HG03135 (cell line): ENCODE measurements around the gene ZNF280C.
"Not testable (repeated sequence)": the region's sequence is repeated elsewhere in the genome, so short reads cannot be mapped to it uniquely, and the experiment has no call there.

ENCODE experiments used
- ATAC-seq: cut with Tn5 transposase; IDR thresholded peaks from one replicate; pipeline ENCODE4 v1.9.1; 2021; ENCODE audit warnings: mild to moderate bottlenecking, moderate library complexity; ENCODE audit not compliant: unreplicated experiment

Gene ZNF280C

GRCh38 chrX:130261296-130261893 lies 7.3 kb downstream of the ZNF280C start:
- ATAC-seq, result no peak

DNA sequence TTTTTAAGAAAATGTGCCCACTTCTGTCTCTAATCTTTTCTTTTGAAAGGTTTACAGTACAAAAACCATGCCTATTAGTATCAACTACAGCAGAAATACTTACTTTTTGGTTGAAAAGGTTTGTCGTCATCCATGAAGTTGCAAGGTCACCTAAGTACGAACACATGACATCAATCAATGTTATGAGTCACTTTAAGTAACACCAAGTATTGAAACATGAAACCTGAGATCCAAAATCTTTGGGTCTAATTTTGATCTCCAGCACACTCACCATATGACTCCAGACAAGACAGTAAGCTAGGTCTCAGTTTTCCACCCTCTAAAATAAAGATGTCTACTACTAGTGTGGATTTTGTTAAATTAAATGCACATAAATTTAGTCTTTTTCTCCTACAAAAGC lies 8.4 kb downstream of the ZNF280C start:
- no peak for ATAC-seq

- ATAC-seq, result no peak
These were observed 14.8 kb downstream of the ZNF280C start for GRCh38 chrX:130253916-130254315.

GRCh38 chrX:130251671-130252070 lies 17.0 kb downstream of the ZNF280C start:
- no peak for ATAC-seq

GRCh38 chrX:130247996-130248395 lies 20.7 kb downstream of the ZNF280C start:
- ATAC-seq, result no peak

- no peak for ATAC-seq
These were observed 22.6 kb downstream of the ZNF280C start for GRCh38 chrX:130246084-130246483.

- ATAC-seq, result no peak
These were observed 23.3 kb downstream of the ZNF280C start for GRCh38 chrX:130245441-130245840.

DNA sequence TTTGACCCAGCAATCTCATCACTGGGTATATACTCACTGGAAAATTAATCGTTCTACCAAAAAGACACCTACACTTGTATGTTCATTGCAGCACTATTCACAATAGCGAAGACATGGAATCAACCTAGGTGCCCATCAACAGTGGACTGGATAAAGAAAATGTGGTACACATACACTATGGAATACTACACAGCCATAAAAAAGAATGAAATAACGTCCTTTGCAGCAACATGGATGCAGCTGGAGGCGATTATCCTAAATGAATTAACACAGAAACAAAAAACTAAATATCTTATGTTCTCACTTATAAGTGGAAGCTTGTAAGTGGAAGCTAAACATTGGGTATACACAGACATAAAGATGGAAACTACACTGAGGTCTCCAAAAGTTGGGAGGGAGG lies 37.5 kb downstream of the ZNF280C start:
- ATAC-seq, result not testable (repeated sequence)

DNA sequence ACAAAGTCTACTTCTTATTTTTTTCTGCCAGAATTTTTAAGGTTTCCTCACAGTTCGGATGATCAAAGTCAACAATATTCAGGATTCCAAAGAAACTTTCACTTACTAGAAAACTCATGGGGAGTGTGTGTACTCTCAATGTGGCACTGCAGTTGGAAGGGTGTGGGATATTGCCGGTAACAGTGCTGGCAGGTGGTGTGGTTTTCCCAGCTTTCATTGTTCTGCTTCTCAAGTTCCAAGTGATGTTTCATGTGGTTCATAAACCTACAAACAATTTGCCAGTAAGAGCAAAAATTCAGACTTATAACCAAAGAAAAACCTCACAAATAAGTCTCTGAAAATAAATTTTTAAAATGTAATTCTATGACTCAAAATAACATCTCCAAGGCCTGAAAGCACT lies 39.8 kb downstream of the ZNF280C start:
- no peak for ATAC-seq

DNA sequence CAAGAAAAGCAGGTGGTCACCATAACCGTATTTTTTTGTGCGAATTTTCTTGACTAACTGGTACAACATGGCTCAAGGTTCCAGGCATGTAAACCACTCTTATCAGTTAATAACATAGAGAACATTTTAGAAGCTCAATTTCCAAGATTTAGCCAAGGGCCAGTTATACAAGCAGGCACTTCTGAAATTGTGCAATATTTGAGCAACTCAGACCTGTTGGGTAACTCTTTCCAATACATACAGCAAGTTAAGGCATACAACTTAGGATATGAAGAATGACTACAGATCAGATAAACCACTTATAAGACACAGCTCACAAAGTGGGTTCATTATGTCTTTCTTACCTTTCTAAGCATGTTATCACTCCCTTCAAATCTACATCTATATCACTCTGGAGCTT lies 43.9 kb downstream of the ZNF280C start:
- no peak for ATAC-seq

- no peak for ATAC-seq
These were observed 52.4 kb downstream of the ZNF280C start for GRCh38 chrX:130216320-130216719.

DNA sequence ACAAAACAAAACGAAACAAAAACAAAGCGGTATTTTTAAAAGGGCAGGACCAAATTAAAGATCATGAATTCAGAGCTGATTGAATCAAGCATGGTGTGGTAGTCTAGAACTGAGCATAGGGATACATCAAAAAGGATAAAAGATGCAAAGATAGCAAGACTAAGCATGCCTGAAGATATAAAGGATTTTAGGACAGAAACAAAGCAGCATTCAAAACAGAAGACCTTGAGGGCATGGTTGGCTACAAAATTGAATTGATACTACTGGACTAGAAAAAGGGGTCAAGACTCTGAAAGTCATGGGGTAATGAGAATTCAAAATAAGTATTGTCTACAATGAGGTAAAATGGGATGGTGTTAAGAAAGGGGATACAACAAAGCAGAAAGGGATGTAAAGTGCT lies 55.3 kb downstream of the ZNF280C start:
- no peak for ATAC-seq

DNA sequence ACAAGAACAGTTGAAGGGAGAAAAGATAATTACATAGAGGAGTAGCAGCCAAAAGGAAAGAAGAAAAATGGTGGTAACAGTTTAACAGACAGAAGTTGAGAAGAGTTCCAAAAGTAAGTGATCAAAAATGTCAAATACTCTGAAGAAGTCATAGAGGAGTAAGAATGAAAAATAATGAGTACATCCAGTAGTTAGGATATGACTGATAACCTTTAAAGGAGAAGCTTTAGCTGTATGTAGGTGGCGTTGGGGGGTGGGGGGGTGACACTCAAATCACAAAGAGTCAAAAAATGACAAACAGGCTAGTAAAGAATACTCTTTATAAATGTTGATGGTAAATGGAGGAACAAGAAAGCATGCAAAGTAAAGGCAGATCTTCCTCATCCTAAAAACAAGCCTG lies 56.3 kb downstream of the ZNF280C start:
- ATAC-seq, result no peak

GRCh38 chrX:130211415-130212186 lies 57.1 kb downstream of the ZNF280C start:
- ATAC-seq, result no peak

- no peak for ATAC-seq
These were observed 64.1 kb downstream of the ZNF280C start for GRCh38 chrX:130204647-130205046.

DNA sequence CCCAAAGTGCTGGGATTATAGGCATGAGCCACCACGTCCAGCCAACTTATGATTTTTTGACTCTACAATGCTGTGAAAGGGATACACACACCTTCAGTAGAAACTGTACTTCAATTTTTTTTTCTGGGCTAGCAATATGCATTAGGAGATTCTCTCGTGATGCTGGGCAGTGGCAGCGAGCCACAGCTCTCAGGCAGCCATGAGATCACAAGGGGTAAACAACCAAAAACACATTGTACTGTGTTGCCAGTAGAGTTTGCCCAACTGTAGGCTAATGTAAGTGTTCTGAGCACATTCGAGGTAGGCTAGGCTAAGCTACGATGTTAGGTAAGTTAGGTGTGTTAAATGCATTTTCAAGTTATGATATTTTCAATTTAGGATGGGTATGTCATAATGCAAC lies 71.2 kb downstream of the ZNF280C start:
- no peak for ATAC-seq

GRCh38 chrX:130196466-130196865 lies 72.2 kb downstream of the ZNF280C start:
- ATAC-seq, result no peak

GRCh38 chrX:130190801-130191200 lies 77.9 kb downstream of the ZNF280C start:
- no peak for ATAC-seq

GRCh38 chrX:130186651-130187050 lies 82.0 kb downstream of the ZNF280C start:
- no peak for ATAC-seq

DNA sequence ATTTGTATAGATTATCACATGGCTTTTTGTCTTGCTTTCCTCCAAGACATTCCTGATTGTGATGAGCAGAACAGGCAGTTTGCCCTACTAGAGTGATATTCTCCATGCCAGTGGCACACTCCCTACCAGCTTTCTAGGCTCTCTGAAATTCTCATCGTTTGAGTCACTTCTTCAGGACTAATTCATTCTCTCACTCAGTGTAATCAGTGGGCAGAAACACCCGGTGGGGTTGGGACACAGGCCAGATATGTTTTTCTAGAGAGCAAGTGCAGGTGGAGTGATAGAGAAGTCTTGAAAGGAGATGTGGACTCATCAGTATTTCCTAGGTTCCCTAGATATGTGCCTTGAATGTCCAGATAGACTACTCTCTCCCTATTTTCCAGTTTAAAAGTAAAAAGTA lies 83.8 kb downstream of the ZNF280C start:
- ATAC-seq, result no peak

GRCh38 chrX:130184168-130184567 lies 84.5 kb downstream of the ZNF280C start:
- ATAC-seq, result no peak

GRCh38 chrX:130179579-130180215 lies 89.0 kb downstream of the ZNF280C start:
- no peak for ATAC-seq
